ENCODE data around the gene RAMP2.

DNA sequence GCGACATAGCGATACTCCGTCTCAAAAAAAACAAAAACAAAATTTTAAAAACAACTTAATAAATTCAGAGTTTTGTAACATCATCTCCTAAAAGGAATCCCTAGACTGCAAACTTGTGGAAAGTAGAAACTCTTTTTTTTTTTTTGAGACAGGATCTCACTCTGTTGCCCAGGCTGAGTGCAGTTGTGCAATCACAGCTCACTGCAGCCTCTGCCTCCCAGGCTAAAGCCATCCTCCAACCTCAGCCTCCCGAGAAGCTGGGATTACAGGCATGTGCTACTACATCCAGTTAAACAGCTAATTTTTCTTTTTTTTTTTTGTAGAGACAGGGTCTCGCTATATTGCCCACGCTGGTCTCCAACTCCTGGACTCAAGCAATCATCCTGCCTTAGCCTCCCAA is 35.9 kb upstream of the RAMP2 start:
- TF ChIP-seq, protein P1, sequence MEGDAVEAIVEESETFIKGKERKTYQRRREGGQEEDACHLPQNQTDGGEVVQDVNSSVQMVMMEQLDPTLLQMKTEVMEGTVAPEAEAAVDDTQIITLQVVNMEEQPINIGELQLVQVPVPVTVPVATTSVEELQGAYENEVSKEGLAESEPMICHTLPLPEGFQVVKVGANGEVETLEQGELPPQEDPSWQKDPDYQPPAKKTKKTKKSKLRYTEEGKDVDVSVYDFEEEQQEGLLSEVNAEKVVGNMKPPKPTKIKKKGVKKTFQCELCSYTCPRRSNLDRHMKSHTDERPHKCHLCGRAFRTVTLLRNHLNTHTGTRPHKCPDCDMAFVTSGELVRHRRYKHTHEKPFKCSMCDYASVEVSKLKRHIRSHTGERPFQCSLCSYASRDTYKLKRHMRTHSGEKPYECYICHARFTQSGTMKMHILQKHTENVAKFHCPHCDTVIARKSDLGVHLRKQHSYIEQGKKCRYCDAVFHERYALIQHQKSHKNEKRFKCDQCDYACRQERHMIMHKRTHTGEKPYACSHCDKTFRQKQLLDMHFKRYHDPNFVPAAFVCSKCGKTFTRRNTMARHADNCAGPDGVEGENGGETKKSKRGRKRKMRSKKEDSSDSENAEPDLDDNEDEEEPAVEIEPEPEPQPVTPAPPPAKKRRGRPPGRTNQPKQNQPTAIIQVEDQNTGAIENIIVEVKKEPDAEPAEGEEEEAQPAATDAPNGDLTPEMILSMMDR (IDR thresholded peaks at IDR 0.05), result no peak
- no peak for TF ChIP-seq POLR2A (IDR thresholded peaks at IDR 0.05)
